A549 (cell line): Measurements from ENCODE around the gene TACR1.
"Not testable (repeated sequence)": the region's sequence is repeated elsewhere in the genome, so short reads cannot be mapped to it uniquely, and the experiment has no call there.

Experiments used
- CHD2 ChIP-seq: fragments of 150-350 bp; IDR thresholded peaks from 2 replicates; pipeline ENCODE4 v1.6.1; 2014; ENCODE audit warnings: low read length; ENCODE audit not compliant: partially characterized antibody
- POLR2A ChIP-seq: IDR thresholded peaks from 2 replicates; pipeline ENCODE4 v1.6.1; 2012; ENCODE audit warnings: mild to moderate bottlenecking, low read length

- TF ChIP-seq POLR2A, CHD2: not testable (repeated sequence)
Measured at GRCh38 chr2:75171423-75171822, 27.9 kb downstream of the TACR1 start.
